ENCODE results near the gene OTOG.

DNA sequence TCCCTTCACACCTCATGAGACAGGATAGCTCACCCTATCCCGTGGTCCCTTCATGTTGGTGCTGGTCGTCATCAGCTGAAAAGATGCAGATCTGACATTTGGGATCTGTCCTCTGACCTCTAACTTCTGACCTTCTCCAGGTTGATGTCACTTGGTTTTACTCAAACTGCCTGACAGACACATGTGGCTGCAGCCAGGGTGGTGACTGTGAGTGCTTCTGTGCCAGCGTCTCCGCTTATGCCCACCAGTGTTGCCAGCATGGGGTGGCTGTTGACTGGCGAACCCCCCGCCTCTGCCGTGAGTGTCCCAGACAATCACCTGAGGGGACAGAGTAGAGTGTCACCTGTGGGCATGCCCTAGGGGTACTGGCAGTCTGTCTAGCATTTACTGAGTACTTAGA is 49.7 kb downstream of the OTOG start:
- TF ChIP-seq, protein P1, sequence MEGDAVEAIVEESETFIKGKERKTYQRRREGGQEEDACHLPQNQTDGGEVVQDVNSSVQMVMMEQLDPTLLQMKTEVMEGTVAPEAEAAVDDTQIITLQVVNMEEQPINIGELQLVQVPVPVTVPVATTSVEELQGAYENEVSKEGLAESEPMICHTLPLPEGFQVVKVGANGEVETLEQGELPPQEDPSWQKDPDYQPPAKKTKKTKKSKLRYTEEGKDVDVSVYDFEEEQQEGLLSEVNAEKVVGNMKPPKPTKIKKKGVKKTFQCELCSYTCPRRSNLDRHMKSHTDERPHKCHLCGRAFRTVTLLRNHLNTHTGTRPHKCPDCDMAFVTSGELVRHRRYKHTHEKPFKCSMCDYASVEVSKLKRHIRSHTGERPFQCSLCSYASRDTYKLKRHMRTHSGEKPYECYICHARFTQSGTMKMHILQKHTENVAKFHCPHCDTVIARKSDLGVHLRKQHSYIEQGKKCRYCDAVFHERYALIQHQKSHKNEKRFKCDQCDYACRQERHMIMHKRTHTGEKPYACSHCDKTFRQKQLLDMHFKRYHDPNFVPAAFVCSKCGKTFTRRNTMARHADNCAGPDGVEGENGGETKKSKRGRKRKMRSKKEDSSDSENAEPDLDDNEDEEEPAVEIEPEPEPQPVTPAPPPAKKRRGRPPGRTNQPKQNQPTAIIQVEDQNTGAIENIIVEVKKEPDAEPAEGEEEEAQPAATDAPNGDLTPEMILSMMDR (IDR thresholded peaks at IDR 0.05; ENCODE audit: insufficient read depth, low read length), result no peak
- TF ChIP-seq, protein P2, sequence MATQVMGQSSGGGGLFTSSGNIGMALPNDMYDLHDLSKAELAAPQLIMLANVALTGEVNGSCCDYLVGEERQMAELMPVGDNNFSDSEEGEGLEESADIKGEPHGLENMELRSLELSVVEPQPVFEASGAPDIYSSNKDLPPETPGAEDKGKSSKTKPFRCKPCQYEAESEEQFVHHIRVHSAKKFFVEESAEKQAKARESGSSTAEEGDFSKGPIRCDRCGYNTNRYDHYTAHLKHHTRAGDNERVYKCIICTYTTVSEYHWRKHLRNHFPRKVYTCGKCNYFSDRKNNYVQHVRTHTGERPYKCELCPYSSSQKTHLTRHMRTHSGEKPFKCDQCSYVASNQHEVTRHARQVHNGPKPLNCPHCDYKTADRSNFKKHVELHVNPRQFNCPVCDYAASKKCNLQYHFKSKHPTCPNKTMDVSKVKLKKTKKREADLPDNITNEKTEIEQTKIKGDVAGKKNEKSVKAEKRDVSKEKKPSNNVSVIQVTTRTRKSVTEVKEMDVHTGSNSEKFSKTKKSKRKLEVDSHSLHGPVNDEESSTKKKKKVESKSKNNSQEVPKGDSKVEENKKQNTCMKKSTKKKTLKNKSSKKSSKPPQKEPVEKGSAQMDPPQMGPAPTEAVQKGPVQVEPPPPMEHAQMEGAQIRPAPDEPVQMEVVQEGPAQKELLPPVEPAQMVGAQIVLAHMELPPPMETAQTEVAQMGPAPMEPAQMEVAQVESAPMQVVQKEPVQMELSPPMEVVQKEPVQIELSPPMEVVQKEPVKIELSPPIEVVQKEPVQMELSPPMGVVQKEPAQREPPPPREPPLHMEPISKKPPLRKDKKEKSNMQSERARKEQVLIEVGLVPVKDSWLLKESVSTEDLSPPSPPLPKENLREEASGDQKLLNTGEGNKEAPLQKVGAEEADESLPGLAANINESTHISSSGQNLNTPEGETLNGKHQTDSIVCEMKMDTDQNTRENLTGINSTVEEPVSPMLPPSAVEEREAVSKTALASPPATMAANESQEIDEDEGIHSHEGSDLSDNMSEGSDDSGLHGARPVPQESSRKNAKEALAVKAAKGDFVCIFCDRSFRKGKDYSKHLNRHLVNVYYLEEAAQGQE (IDR thresholded peaks at IDR 0.05; ENCODE audit: insufficient replicate concordance, low read depth), result no peak
- TF ChIP-seq POLR2AphosphoS5 (IDR thresholded peaks at IDR 0.05; ENCODE audit: low read depth) (no peak), GABPA (IDR thresholded peaks at IDR 0.05; ENCODE audit: low read depth) (no peak)

Measured in HL-60 (cell line).